K562 treated with DMSO at 1 percent for 24 hours (cell line): ENCODE data around the gene USP17L17. TPM values are rescaled to one million over a fixed set of nuclear protein-coding genes. Genes with fewer than 3 reads are reported as not detected.

Source experiments
- total RNA-seq: library from RNA; unstranded; fragments of 300-600 nt; gene quantifications from 2 replicates; pipeline ENCODE4 v1.2.3, GENCODE V29; 2022; ENCODE audit warnings: low read depth; ENCODE audit not compliant: insufficient read depth

Gene USP17L17, protein sequence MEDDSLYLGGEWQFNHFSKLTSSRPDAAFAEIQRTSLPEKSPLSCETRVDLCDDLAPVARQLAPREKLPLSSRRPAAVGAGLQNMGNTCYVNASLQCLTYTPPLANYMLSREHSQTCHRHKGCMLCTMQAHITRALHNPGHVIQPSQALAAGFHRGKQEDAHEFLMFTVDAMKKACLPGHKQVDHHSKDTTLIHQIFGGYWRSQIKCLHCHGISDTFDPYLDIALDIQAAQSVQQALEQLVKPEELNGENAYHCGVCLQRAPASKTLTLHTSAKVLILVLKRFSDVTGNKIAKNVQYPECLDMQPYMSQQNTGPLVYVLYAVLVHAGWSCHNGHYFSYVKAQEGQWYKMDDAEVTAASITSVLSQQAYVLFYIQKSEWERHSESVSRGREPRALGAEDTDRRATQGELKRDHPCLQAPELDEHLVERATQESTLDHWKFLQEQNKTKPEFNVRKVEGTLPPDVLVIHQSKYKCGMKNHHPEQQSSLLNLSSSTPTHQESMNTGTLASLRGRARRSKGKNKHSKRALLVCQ
- total RNA-seq, result not detected in 2 replicates

DNA sequence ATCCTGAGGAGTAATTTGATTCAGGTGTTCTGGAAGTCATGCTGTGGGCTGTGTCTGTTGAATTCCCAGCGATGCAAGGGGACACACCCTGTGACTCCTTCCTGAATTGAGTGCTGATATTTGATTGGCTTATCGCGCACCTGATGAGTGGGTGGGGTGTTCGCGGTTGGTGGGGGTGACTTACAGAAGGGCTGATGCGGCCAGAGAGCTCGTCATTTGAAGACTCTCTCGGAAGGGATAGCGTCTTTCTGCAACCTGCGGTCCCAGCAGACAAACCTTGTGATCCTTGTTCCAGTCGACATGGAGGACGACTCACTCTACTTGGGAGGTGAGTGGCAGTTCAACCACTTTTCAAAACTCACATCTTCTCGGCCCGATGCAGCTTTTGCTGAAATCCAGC, at the start of gene USP17L17:
USP17L17 (plus strand) TSS at position 301 of the 400 bp plus-strand sequence; CDS start at position 301, 0 bp downstream.

DNA sequence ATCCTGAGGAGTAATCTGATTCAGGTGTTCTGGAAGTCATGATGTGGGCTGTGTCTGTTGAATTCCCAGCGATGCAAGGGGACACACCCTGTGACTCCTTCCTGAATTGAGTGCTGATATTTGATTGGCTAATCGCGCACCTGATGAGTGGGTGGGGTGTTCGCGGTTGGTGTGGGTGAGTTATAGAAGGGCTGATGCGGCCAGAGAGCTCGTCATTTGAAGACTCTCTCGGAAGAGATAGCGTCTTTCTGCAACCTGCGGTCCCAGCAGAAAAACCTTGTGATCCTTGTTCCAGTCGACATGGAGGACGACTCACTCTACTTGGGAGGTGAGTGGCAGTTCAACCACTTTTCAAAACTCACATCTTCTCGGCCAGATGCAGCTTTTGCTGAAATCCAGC, 33.3 kb upstream of the USP17L17 start, which contains the start of gene USP17L10:
USP17L10 (plus strand) TSS at position 301 of the 400 bp plus-strand sequence; CDS start at position 301, 0 bp downstream.

DNA sequence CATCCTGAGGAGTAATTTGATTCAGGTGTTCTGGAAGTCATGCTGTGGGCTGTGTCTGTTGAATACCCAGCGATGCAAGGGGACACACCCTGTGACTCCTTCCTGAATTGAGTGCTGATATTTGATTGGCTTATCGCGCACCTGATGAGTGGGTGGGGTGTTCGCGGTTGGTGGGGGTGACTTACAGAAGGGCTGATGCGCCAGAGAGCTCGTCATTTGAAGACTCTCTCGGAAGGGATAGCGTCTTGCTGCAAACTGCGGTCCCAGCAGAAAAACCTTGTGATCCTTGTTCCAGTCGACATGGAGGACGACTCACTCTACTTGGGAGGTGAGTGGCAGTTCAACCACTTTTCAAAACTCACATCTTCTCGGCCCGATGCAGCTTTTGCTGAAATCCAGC, 28.6 kb upstream of the USP17L17 start, which contains the start of gene USP17L11:
USP17L11 (plus strand) TSS at position 301 of the 400 bp plus-strand sequence; CDS start at position 301, 0 bp downstream.

DNA sequence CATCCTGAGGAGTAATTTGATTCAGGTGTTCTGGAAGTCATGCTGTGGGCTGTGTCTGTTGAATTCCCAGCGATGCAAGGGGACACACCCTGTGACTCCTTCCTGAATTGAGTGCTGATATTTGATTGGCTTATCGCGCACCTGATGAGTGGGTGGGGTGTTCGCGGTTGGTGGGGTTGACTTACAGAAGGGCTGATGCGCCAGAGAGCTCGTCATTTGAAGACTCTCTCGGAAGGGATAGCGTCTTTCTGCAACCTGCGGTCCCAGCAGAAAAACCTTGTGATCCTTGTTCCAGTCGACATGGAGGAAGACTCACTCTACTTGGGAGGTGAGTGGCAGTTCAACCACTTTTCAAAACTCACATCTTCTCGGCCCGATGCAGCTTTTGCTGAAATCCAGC, 23.8 kb upstream of the USP17L17 start, which contains the start of gene USP17L12:
USP17L12 (plus strand) TSS at position 301 of the 400 bp plus-strand sequence; CDS start at position 301, 0 bp downstream.

DNA sequence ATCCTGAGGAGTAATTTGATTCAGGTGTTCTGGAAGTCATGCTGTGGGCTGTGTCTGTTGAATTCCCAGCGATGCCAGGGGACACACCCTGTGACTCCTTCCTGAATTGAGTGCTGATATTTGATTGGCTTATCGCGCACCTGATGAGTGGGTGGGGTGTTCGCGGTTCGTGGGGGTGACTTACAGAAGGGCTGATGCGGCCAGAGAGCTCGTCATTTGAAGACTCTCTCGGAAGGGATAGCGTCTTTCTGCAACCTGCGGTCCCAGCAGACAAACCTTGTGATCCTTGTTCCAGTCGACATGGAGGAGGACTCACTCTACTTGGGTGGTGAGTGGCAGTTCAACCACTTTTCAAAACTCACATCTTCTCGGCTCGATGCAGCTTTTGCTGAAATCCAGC, 19.1 kb upstream of the USP17L17 start, which contains the start of gene USP17L13:
USP17L13 (plus strand) TSS at position 301 of the 400 bp plus-strand sequence; CDS start at position 301, 0 bp downstream.

GRCh38 chr4:9234085-9234484, 9.6 kb upstream of the USP17L17 start, which contains the start of gene USP17L15:
USP17L15 (plus strand) TSS chr4:9234385; CDS start chr4:9234385, 0 bp downstream.

GRCh38 chr4:9247953-9248680, 4.4 kb downstream of the USP17L17 start, which contains the start of gene USP17L18:
USP17L18 (plus strand) TSS chr4:9248630; CDS start chr4:9248630, 0 bp downstream.

DNA sequence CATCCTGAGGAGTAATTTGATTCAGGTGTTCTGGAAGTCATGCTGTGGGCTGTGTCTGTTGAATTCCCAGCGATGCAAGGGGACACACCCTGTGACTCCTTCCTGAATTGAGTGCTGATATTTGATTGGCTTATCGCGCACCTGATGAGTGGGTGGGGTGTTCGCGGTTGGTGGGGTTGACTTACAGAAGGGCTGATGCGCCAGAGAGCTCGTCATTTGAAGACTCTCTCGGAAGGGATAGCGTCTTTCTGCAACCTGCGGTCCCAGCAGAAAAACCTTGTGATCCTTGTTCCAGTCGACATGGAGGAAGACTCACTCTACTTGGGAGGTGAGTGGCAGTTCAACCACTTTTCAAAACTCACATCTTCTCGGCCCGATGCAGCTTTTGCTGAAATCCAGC, 9.4 kb downstream of the USP17L17 start, which contains the start of gene USP17L19:
USP17L19 (plus strand) TSS at position 301 of the 400 bp plus-strand sequence; CDS start at position 301, 0 bp downstream.

GRCh38 chr4:9257824-9258223, 14.1 kb downstream of the USP17L17 start, which contains the start of gene USP17L20:
USP17L20 (plus strand) TSS chr4:9258124; CDS start chr4:9258124, 0 bp downstream.

DNA sequence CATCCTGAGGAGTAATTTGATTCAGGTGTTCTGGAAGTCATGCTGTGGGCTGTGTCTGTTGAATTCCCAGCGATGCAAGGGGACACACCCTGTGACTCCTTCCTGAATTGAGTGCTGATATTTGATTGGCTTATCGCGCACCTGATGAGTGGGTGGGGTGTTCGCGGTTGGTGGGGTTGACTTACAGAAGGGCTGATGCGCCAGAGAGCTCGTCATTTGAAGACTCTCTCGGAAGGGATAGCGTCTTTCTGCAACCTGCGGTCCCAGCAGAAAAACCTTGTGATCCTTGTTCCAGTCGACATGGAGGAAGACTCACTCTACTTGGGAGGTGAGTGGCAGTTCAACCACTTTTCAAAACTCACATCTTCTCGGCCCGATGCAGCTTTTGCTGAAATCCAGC, 18.9 kb downstream of the USP17L17 start, which contains the start of gene USP17L21:
USP17L21 (plus strand) TSS at position 301 of the 400 bp plus-strand sequence; CDS start at position 301, 0 bp downstream.

DNA sequence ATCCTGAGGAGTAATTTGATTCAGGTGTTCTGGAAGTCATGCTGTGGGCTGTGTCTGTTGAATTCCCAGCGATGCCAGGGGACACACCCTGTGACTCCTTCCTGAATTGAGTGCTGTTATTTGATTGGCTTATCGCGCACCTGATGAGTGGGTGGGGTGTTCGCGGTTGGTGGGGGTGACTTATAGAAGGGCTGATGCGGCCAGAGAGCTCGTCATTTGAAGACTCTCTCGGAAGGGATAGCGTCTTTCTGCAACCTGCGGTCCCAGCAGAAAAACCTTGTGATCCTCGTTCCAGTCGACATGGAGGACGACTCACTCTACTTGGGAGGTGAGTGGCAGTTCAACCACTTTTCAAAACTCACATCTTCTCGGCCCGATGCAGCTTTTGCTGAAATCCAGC, 23.6 kb downstream of the USP17L17 start, which contains the start of gene USP17L22:
USP17L22 (plus strand) TSS at position 301 of the 400 bp plus-strand sequence; CDS start at position 301, 0 bp downstream.

Other genes with a start within 250 kb of the USP17L17 start
- gene FAM90A26, start 73.5 kb upstream of the USP17L17 start, total RNA-seq, result not detected in 2 replicates
- gene USP17L10, start 33.2 kb upstream of the USP17L17 start, total RNA-seq, result not detected in 2 replicates
- gene USP17L11, start 28.5 kb upstream of the USP17L17 start, total RNA-seq, result not detected in 2 replicates
- gene USP17L12, start 23.7 kb upstream of the USP17L17 start, total RNA-seq, result not detected in 2 replicates
- not detected in 2 replicates for gene USP17L13, start 19.0 kb upstream of the USP17L17 start, total RNA-seq
- not detected in 2 replicates for gene USP17L15, start 9.5 kb upstream of the USP17L17 start, total RNA-seq
- gene USP17L18, start 4.8 kb downstream of the USP17L17 start, total RNA-seq, result not detected in 2 replicates
- not detected in 2 replicates for gene USP17L19, start 9.5 kb downstream of the USP17L17 start, total RNA-seq
- not detected in 2 replicates for gene USP17L20, start 14.2 kb downstream of the USP17L17 start, total RNA-seq
- gene USP17L21, start 19.0 kb downstream of the USP17L17 start, total RNA-seq, result not detected in 2 replicates
- not detected in 2 replicates for gene USP17L22, start 23.7 kb downstream of the USP17L17 start, total RNA-seq
- not detected in 2 replicates for gene USP17L24, start 81.3 kb downstream of the USP17L17 start, total RNA-seq
- gene USP17L25, start 86.0 kb downstream of the USP17L17 start, total RNA-seq, result not detected in 2 replicates
- gene USP17L26, start 90.8 kb downstream of the USP17L17 start, total RNA-seq, result not detected in 2 replicates
- not detected in 2 replicates for gene USP17L5, start 95.5 kb downstream of the USP17L17 start, total RNA-seq
- not detected in 2 replicates for gene USP17L27, start 100.3 kb downstream of the USP17L17 start, total RNA-seq
- gene USP17L28, start 105.0 kb downstream of the USP17L17 start, total RNA-seq, result not detected in 2 replicates
- gene USP17L29, start 109.8 kb downstream of the USP17L17 start, total RNA-seq, result not detected in 2 replicates
- gene USP17L30, start 119.2 kb downstream of the USP17L17 start, total RNA-seq, result not detected in 2 replicates
- not detected in 2 replicates for gene DEFB131A, start 200.5 kb downstream of the USP17L17 start, total RNA-seq